GM21447 (cell line): ENCODE data around the gene KCNH2.
"Not testable (repeated sequence)": the region's sequence is repeated elsewhere in the genome, so short reads cannot be mapped to it uniquely, and the experiment has no call there.

Experiments
- ATAC-seq: cut with Tn5 transposase; IDR thresholded peaks from one replicate; pipeline ENCODE4 v1.9.1; 2021; ENCODE audit not compliant: unreplicated experiment

KCNH2 gene, protein sequence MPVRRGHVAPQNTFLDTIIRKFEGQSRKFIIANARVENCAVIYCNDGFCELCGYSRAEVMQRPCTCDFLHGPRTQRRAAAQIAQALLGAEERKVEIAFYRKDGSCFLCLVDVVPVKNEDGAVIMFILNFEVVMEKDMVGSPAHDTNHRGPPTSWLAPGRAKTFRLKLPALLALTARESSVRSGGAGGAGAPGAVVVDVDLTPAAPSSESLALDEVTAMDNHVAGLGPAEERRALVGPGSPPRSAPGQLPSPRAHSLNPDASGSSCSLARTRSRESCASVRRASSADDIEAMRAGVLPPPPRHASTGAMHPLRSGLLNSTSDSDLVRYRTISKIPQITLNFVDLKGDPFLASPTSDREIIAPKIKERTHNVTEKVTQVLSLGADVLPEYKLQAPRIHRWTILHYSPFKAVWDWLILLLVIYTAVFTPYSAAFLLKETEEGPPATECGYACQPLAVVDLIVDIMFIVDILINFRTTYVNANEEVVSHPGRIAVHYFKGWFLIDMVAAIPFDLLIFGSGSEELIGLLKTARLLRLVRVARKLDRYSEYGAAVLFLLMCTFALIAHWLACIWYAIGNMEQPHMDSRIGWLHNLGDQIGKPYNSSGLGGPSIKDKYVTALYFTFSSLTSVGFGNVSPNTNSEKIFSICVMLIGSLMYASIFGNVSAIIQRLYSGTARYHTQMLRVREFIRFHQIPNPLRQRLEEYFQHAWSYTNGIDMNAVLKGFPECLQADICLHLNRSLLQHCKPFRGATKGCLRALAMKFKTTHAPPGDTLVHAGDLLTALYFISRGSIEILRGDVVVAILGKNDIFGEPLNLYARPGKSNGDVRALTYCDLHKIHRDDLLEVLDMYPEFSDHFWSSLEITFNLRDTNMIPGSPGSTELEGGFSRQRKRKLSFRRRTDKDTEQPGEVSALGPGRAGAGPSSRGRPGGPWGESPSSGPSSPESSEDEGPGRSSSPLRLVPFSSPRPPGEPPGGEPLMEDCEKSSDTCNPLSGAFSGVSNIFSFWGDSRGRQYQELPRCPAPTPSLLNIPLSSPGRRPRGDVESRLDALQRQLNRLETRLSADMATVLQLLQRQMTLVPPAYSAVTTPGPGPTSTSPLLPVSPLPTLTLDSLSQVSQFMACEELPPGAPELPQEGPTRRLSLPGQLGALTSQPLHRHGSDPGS

DNA sequence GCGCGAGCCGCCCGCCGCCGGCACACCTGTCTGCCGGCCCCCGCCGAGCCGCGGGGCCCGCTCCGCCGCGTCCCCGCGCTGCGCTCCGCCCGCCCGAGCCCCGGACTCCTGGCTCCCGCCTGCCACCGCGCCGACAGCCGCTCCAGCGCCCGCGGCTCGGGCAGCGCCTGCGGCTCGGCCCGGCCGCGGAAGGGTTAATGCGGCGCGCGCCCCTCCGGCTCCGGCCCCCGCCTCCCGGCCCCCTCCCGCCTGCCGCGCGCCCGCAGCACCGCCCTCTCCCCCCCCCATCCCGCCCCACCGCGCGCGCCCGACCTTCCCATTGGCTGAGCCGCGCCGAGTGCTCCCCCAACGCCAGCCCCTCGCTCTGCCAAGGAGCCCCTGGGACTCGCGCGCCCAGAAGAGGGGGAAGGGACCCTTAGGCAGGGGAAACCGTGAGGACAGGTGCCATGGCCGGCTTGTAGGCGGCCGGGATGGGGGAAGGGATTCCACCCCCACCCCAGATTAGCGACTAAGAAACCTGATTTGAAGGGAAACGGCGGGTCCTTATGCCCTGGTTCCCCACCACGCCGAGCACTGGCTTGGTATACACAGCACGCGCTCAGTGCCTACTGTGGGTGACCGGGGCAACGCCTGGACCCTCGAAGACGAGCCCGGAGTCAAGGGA, at the start of gene KCNH2:
KCNH2 (minus strand) TSS at position 196 of the 664 bp plus-strand sequence. CDS start 408 bp downstream, outside the sequence.
- ATAC-seq, result no peak

GRCh38 chr7:151027728-151028130, 49.6 kb upstream of the KCNH2 start:
- ATAC-seq, result not testable (repeated sequence)

GRCh38 chr7:151026771-151027727, 48.9 kb upstream of the KCNH2 start:
- not testable (repeated sequence) for ATAC-seq

- ATAC-seq, result no peak
These were observed 48.0 kb upstream of the KCNH2 start for GRCh38 chr7:151025924-151026671.

DNA sequence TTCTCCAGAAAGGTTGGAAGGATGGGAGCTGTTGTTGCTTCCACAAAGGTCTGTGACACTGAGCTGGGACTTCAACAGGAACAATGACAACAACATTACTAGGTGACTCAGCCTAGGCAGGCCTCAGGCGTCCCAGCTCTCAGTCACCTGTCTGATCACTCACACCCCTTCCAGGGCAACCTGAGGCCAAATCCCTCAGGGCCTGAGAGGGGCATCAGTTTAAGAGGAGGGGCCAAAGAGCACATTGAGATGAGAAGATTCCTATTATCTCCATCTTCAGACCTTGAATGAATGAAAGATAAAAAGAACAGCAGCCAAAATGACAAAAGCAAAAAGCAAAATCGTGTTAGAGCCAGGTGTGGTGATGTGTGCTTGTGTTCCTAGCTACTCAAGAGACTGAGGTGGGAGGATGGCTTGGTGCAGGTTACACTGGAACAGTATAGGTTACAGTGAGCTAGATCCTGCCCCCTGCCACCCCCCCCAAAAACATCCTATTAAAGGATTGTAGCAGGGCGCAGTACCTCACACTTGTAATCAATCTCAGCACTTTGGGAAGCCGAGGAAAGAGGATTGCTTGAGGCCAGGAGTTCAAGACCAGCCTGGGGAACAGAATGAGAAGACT, 46.4 kb upstream of the KCNH2 start, which contains the start of gene ATG9B:
ATG9B (minus strand) TSS at position 60 of the 622 bp plus-strand sequence. CDS start 71 bp downstream, outside the sequence.
- no peak for ATAC-seq

DNA sequence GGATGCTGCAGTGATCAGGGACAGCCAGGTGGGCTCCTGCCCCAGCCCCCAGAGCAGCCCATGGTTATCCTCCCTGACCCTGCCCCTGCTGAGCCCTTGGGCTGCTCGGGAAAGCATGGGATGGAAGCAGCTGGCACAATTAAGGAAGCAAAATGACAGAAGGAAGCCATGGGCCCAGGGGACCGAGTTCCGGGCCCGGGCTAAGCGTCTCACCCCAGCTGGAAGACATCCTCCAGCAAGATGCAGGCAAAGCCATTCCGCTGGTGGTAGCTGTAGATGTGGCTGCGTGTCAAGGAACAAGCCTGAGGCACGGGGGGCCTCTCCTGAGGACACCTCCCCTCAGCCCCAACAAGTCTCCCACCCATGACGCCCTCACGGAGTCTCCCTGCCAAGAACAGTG, 45.1 kb upstream of the KCNH2 start:
- no peak for ATAC-seq

- no peak for ATAC-seq
These were observed 42.1 kb upstream of the KCNH2 start for GRCh38 chr7:151020231-151020630.

DNA sequence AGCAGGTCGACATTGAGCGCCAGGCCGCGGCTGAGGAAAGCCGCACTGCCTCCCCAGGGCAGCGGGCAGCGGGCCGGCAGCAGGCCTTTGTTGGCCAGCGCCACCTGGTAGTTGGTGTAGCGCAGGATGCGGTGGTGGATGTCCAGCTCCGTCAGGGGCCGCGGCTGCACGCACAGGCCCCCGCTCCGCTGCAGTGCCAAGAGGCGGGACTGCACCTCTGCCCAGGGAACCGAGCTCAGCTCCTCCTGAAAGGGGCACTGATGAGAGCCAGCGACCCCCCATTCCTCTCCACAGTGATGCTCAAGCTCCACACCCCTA, 41.0 kb upstream of the KCNH2 start:
- no peak for ATAC-seq

GRCh38 chr7:151018421-151019129, 40.5 kb upstream of the KCNH2 start:
- ATAC-seq, result no peak

DNA sequence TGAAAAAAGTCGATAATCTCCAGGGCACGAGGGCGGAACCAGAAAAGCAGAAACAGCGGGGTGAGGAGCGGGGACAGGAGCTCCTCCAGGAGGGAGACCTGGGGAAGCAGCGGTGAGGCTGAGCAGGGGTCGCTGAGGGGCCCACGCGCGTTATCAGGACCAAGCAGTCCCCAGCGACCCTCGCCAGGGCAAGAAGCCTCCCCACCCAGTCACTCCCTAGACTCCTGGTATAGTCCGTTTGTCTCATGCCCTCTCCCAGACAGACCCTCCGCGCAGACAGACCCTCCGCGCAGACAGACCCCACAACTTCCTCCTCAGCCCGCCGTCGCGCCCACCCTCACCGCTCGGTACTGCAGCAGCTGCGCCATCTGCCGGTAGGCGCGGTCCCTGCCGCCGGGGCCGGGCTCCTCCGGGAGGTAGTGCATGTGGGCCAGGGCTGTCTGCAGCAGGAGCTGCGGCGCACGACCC, 39.9 kb upstream of the KCNH2 start:
- ATAC-seq, result no peak

GRCh38 chr7:151017370-151017952, 39.3 kb upstream of the KCNH2 start:
- no peak for ATAC-seq

DNA sequence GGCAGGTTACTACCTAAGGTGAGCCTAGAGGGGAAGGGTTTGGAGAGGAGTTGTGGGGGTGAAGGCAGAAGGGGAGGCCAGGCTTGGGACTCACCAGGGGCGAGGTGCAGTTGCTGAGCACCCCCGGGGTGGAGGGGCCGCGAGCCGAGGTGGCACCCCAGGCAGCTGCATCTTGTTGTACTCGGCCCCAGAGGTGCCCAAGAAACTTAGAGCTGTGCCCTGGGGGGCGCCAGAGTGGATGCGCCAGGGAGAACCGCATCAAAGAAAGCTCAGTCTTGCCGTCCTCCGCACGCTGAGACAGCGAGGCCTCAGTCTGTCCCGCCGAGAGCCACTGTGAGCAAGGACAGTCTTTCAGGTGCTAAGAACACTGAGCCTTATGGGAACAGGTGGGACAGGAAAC, 38.8 kb upstream of the KCNH2 start:
- no peak for ATAC-seq

- ATAC-seq, result no peak
These were observed 38.4 kb upstream of the KCNH2 start for GRCh38 chr7:151016505-151016904.

GRCh38 chr7:151015967-151016366, 37.8 kb upstream of the KCNH2 start:
- no peak for ATAC-seq

DNA sequence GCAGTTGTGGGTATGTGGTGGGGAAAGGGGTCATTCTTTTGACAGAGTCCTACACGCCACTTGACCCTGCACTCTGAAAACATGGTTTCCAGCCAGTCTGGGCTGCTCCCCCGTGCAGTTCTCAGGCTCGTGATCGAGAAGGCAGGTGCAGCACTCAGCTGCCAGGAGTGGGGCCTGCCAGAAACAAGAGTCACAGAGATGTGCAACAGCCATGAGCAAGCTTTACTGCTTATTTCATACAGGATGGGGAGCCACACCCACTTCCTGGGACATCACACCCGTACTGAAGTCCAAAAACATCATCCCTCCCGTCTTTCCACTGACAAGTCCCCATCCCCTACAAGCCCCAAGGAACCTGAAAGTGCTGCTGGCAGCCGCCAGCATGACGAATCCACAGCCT, 36.8 kb upstream of the KCNH2 start:
- no peak for ATAC-seq

DNA sequence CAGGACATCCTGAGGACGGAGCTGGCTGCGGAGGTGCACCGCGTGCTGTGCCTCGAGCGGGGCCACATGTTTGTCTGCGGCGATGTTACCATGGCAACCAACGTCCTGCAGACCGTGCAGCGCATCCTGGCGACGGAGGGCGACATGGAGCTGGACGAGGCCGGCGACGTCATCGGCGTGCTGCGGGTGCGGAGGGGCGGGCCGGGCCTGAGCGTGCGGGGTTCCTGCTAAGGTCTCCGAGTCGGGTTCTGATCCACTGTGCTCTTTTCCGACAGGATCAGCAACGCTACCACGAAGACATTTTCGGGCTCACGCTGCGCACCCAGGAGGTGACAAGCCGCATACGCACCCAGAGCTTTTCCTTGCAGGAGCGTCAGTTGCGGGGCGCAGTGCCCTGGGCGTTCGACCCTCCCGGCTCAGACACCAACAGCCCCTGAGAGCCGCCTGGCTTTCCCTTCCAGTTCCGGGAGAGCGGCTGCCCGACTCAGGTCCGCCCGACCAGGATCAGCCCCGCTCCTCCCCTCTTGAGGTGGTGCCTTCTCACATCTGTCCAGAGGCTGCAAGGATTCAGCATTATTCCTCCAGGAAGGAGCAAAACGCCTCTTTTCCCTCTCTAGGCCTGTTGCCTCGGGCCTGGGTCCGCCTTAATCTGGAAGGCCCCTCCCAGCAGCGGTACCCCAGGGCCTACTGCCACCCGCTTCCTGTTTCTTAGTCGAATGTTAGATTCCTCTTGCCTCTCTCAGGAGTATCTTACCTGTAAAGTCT, 35.8 kb upstream of the KCNH2 start:
- no peak for ATAC-seq

GRCh38 chr7:151013356-151013732, 35.2 kb upstream of the KCNH2 start:
- ATAC-seq, result no peak
